Measurements from ENCODE around the gene HDAC8. TPM values are rescaled to one million over a fixed set of nuclear protein-coding genes. Genes with fewer than 3 reads are reported as not detected.

HDAC8 gene
- total RNA-seq, 4 donors from 2014 or later = 13.8 to 19.3 (median 18.2) TPM

DNA sequence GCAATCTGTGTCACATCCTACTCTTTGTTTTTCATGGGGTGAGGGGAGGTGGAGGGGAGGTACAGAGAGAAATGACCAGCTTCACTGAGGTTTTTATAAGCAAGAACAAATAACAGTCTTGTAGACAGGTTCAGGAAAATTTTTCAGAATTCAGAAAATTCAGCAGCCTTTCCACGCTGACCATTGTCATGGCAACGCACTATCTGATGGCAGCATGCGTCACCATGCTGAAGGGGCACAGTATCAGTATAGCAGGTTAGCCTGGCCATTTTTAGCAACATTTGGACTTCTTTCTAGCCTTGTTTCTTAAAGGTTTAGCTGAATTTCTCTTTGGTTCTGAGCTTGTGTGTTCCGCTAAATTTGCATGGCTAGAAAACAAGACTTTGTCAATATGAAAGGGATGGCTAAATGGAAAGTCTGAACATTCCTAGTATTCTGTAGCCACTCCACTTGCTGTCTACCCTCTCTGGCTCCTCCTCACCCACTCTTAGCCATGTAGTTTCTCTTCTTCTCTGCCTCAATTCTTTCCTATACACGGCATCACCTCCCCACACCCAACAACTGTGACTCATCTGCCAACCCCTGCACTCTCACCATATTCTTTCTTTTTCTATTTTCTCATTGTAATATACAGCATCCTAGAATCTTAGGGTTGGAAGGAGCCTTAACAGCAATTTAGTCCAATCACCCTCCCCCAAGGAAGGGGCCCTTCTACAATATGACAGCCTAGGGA is 224.2 kb downstream of the HDAC8 start:
- no peak for TF ChIP-seq POLR2A (IDR thresholded peaks at IDR 0.05)
- TF ChIP-seq, protein P1, sequence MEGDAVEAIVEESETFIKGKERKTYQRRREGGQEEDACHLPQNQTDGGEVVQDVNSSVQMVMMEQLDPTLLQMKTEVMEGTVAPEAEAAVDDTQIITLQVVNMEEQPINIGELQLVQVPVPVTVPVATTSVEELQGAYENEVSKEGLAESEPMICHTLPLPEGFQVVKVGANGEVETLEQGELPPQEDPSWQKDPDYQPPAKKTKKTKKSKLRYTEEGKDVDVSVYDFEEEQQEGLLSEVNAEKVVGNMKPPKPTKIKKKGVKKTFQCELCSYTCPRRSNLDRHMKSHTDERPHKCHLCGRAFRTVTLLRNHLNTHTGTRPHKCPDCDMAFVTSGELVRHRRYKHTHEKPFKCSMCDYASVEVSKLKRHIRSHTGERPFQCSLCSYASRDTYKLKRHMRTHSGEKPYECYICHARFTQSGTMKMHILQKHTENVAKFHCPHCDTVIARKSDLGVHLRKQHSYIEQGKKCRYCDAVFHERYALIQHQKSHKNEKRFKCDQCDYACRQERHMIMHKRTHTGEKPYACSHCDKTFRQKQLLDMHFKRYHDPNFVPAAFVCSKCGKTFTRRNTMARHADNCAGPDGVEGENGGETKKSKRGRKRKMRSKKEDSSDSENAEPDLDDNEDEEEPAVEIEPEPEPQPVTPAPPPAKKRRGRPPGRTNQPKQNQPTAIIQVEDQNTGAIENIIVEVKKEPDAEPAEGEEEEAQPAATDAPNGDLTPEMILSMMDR (IDR thresholded peaks at IDR 0.05) = no peak
- 90 to 96% methylated on average over 5 of the region's 5 CpGs for WGBS, 2 donors
- no peak overlapping the region for H3K4me3 ChIP-seq (ENCODE audit: low read depth, poor library complexity, severe bottlenecking)
- peak in 1 of 2 donors; percentile 3 for DNase-seq (ENCODE audit: low spot score in 2 of 2)
- intact Hi-C loops (cut with DNase I; ENCODE audit: low total_unique reads) = no loop called here

DNA sequence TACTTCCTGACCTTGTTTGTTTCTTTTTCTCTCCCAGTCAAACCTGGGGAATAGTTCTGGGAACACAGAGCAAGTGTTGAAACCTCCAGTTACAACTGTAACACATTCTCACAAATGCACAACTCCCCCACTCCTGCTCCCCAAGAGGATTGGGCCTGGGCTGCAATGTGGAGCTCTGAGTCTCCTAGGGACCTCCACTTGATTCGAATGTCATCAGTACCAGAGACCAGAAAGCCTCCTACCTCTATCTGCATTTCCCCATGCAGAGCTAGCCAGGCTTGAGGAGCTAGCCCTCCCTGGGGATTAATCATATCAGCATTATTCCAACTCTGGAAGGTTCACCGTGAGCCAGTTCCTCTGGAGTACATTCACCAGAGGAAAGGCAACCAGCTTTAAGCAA is 225.3 kb downstream of the HDAC8 start:
- intact Hi-C loops (cut with DNase I; ENCODE audit: low total_unique reads) = no loop called here
- no peak overlapping the region for H3K4me3 ChIP-seq (ENCODE audit: low read depth, poor library complexity, severe bottlenecking)
- peak in 1 of 2 donors; percentile 49 for DNase-seq (ENCODE audit: low spot score in 2 of 2)
- WGBS, 2 donors = 68 to 77% methylated on average over 1 to 2 of the region's 2 CpGs
- no peak for TF ChIP-seq POLR2A (IDR thresholded peaks at IDR 0.05)
- TF ChIP-seq, protein P1 (IDR thresholded peaks at IDR 0.05) = no peak

DNA sequence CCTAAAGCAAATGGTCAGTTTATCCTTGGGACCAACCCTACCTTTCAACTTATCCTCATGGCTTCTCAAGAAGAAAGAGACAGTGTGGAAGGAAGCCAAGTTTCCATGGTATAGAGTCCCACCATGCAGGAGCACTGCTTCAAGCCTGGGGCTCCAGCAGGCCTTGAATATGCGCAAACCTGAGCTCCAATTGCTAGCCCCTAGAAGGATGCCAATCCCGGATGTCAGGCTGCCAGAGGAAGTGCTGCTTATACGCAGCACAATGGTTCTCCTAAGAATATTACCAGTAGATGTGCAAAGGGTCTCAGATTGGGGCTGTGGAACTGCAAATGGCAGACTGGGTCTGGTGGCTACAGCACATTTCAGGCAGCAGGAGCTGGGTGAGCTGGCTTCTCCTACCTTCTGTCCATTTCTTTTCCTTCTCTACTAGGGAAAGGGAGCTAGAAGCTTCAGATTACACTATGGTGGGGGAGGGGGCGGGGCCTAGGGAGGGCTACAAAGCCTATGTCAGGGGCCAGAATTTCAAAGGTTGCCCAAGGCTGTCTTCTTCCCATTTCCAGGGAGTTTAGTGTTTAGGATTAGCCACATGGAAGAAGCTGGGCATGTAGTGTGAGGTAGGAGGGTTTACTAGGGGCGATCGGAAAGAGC is 226.2 kb downstream of the HDAC8 start:
- DNase-seq (ENCODE audit: low spot score in 2 of 2) = peak in 1 of 2 donors; percentile 28
- no peak for TF ChIP-seq POLR2A (IDR thresholded peaks at IDR 0.05)
- TF ChIP-seq, protein P1 (IDR thresholded peaks at IDR 0.05) = no peak
- WGBS, 2 donors = 71 to 97% methylated on average over 5 to 6 of the region's 6 CpGs
- no peak overlapping the region for H3K4me3 ChIP-seq (ENCODE audit: low read depth, poor library complexity, severe bottlenecking)
- intact Hi-C loops (cut with DNase I; ENCODE audit: low total_unique reads) = no loop called here

DNA sequence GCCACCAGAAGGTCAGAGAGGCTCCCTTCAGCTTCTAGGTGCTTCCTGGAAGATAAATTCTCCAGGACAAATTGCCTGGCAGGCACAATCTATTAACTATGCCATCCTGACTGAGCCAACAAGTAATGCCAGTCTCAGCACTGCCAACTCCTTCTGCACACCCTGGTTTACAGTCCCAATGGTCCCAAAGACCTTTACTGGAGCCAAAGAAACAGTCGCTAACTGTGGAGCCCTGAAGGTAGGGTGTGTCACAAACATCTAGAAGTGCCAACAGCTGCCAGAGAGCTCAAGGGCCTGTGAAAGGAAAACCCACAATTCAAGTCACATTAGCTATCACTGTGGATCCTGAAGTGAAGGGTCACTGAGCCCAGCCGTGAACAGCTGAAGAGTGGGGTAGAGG is 232.0 kb downstream of the HDAC8 start:
- intact Hi-C loops (cut with DNase I; ENCODE audit: low total_unique reads) = no loop called here

DNA sequence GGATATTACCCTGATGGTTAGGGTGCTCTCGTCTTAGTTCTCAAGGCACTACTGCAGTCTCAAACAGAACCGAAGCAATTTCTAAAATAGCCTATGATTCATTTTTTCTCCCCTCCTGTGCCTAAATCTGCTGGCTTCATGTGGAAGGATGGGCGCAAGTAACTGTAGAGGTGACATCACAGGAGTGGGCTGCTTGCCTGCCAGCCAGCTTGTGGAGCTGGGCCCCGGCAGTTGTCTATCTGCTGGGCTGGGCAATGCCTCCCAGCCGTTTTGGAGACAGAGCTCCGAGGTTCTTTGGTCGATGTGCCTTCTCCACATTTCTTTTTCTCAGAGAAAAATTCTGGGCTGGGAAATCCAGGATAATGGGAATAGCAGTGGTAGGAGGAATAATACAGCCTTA is 232.6 kb downstream of the HDAC8 start:
- no peak for TF ChIP-seq POLR2A (IDR thresholded peaks at IDR 0.05)
- TF ChIP-seq, protein P1 (IDR thresholded peaks at IDR 0.05) = no peak
- no peak for DNase-seq (ENCODE audit: low spot score in 2 of 2)
- intact Hi-C loops (cut with DNase I; ENCODE audit: low total_unique reads) = no loop called here
- 60 to 61% methylated on average over 7 of the region's 7 CpGs for WGBS, 2 donors
- no peak overlapping the region for H3K4me3 ChIP-seq (ENCODE audit: low read depth, poor library complexity, severe bottlenecking)

More for the DNA sequence above, 232.0 kb downstream of the HDAC8 start:
- no peak overlapping the region for H3K4me3 ChIP-seq (ENCODE audit: low read depth, poor library complexity, severe bottlenecking)
- WGBS, 2 donors = 64 to 66% methylated on average over 2 of the region's 2 CpGs
- no peak for TF ChIP-seq POLR2A (IDR thresholded peaks at IDR 0.05)
- TF ChIP-seq, protein P1 (IDR thresholded peaks at IDR 0.05) = no peak
- no peak for DNase-seq (ENCODE audit: low spot score in 2 of 2)

All from lower leg skin (tissue), 4 donors.